Activated CD4-positive, alpha-beta T cell treated with anti-CD3 and anti-CD28 coated beads for 4 hours (primary cell): Measurements from ENCODE around the gene GSAP.
"Not testable (repeated sequence)": the region's sequence is repeated elsewhere in the genome, so short reads cannot be mapped to it uniquely, and the experiment has no call there.

ENCODE experiments used
- DNase-seq, 2 donors: peaks; one replicate each; pipeline ENCODE4 v3.0.0-alpha.2; 2020

The GSAP gene

GRCh38 chr7:77275663-77276062 lies 140.5 kb downstream of the GSAP start:
- not testable (repeated sequence) for DNase-seq

- no peak for DNase-seq
Observed at GRCh38 chr7:77271766-77272165, 144.4 kb downstream of the GSAP start.

- DNase-seq, result no peak
Observed at GRCh38 chr7:77270094-77270480, 146.1 kb downstream of the GSAP start.

GRCh38 chr7:77269360-77270093 lies 146.6 kb downstream of the GSAP start:
- DNase-seq, result no peak

GRCh38 chr7:77266291-77266794 lies 149.8 kb downstream of the GSAP start:
- no peak for DNase-seq

- DNase-seq, result no peak
Observed at GRCh38 chr7:77265666-77266065, 150.5 kb downstream of the GSAP start.

GRCh38 chr7:77262316-77262715 lies 153.8 kb downstream of the GSAP start:
- DNase-seq, result no peak
